ENCODE data around the gene NFKBIE. TPM values are rescaled to one million over a fixed set of nuclear protein-coding genes. Genes with fewer than 3 reads are reported as not detected.

Gene NFKBIE
- total and polyA plus RNA-seq, 7 donors, result 4.7 to 16.2 (median 10.0) TPM

GRCh38 chr6:44229376-44230033 lies 35.8 kb downstream of the NFKBIE start:
- intact Hi-C loops (cut with DNase I), result loop anchor here (10.0 kb wide), 1 partner anchor 135 kb away; no protein-coding TSS in a partner anchor
- Histone ChIP-seq H3K27ac (peak overlapping the region; percentile 94 to 98 (median 97)), H3K27me3 (no peaks in the 10 kb centered on the region), H3K9me3 (no peaks in the 10 kb centered on the region), H3K4me3 (no peak overlapping the region), H3K36me3 (peaks cover 24 to 42% (median 35%) of the 10 kb centered on the region in 4 donors), H3K4me1 (peaks cover 0 to 100% (median 98%) of the 10 kb centered on the region in 4 donors)
- TF ChIP-seq POLR2A (IDR thresholded peaks at IDR 0.05) (no peak), POLR2AphosphoS5 (IDR thresholded peaks at IDR 0.05) (no peak), CTCF (IDR thresholded peaks at IDR 0.05) (no peak), EP300 (IDR thresholded peaks at IDR 0.05) (no peak)
- 95 to 96% methylated on average over 11 of the region's 11 CpGs for WGBS, 2 donors
- peak; percentile 62 for DNase-seq

- TF ChIP-seq CTCF (IDR thresholded peaks at IDR 0.05), result no peak
- no peak for TF ChIP-seq POLR2A (IDR thresholded peaks at IDR 0.05)
- TF ChIP-seq EP300 (IDR thresholded peaks at IDR 0.05), result no peak
- no peak for TF ChIP-seq POLR2AphosphoS5 (IDR thresholded peaks at IDR 0.05)
- intact Hi-C loops (cut with DNase I), result no loop called here
- peaks cover 24 to 42% (median 35%) of the 10 kb centered on the region in 4 donors for H3K36me3 ChIP-seq
- DNase-seq, result no peak
- H3K4me1 ChIP-seq, result peaks cover 0 to 100% (median 98%) of the 10 kb centered on the region in 4 donors
- peak overlapping the region in 1 of 4 donors; percentile 39 for H3K4me3 ChIP-seq
- peak overlapping the region; percentile 94 to 98 (median 97) for H3K27ac ChIP-seq
- no peaks in the 10 kb centered on the region for H3K27me3 ChIP-seq
- no peaks in the 10 kb centered on the region for H3K9me3 ChIP-seq
- WGBS, 2 donors, result 81 to 84% methylated on average over 5 of the region's 5 CpGs
Measured at GRCh38 chr6:44228836-44229235, 36.5 kb downstream of the NFKBIE start.

- peak overlapping the region in 2 of 4 donors; percentile 39 for H3K4me3 ChIP-seq
- no peaks in the 10 kb centered on the region for H3K27me3 ChIP-seq
- H3K36me3 ChIP-seq, result peaks cover 24 to 42% (median 35%) of the 10 kb centered on the region in 4 donors
- peaks cover 0 to 99% (median 96%) of the 10 kb centered on the region in 4 donors for H3K4me1 ChIP-seq
- intact Hi-C loops (cut with DNase I), result no loop called here
- DNase-seq, result no peak
- TF ChIP-seq POLR2A (IDR thresholded peaks at IDR 0.05), result no peak
- TF ChIP-seq EP300 (IDR thresholded peaks at IDR 0.05), result no peak
- TF ChIP-seq CTCF (IDR thresholded peaks at IDR 0.05), result no peak
- no peak for TF ChIP-seq POLR2AphosphoS5 (IDR thresholded peaks at IDR 0.05)
- H3K27ac ChIP-seq, result peak overlapping the region; percentile 94 to 98 (median 97)
- 94 to 95% methylated on average over 7 of the region's 7 CpGs for WGBS, 2 donors
- no peaks in the 10 kb centered on the region for H3K9me3 ChIP-seq
Measured at GRCh38 chr6:44228433-44228832, 36.9 kb downstream of the NFKBIE start.

GRCh38 chr6:44228031-44228430 lies 37.3 kb downstream of the NFKBIE start:
- Histone ChIP-seq H3K9me3 (no peaks in the 10 kb centered on the region), H3K4me1 (peaks cover 0 to 95% (median 92%) of the 10 kb centered on the region in 4 donors), H3K4me3 (peak overlapping the region in 2 of 4 donors; percentile 39), H3K36me3 (peaks cover 24 to 40% (median 34%) of the 10 kb centered on the region in 4 donors), H3K27ac (peak overlapping the region; percentile 94 to 98 (median 97)), H3K27me3 (no peaks in the 10 kb centered on the region)
- TF ChIP-seq POLR2A (IDR thresholded peaks at IDR 0.05) (no peak), POLR2AphosphoS5 (IDR thresholded peaks at IDR 0.05) (no peak), EP300 (IDR thresholded peaks at IDR 0.05) (no peak), CTCF (IDR thresholded peaks at IDR 0.05) (no peak)
- 82 to 95% methylated on average over 6 of the region's 6 CpGs for WGBS, 2 donors
- intact Hi-C loops (cut with DNase I), result no loop called here
- DNase-seq, result no peak
